HEK293T (cell line): ENCODE data around the gene KIFC1.

Experiments
- CTCF ChIA-PET: fragments of 350-600 bp; formaldehyde crosslinking; extraction: SDS; loops from one replicate; lab custom pipeline; 2021; ENCODE audit warnings: antibody characterized with exemption, inconsistent platforms; lab: Yijun Ruan, JAX
- POLR2A ChIA-PET: fragments of 350-600 bp; formaldehyde crosslinking; extraction: SDS; loops from one replicate; lab custom pipeline; 2020; ENCODE audit warnings: antibody characterized with exemption, inconsistent platforms; lab: Yijun Ruan, JAX
- DNase-seq: peaks from one replicate; pipeline ENCODE4 v3.0.0; 2012; ENCODE audit warnings: mixed read lengths; ENCODE audit errors: extremely low spot score
- ARNT ChIP-seq: fragments of 450-650 bp; IDR thresholded peaks from 2 replicates; pipeline ENCODE4 v1.6.1; 2017; ENCODE audit warnings: mild to moderate bottlenecking
- BHLHE40 ChIP-seq: fragments of 450-650 bp; IDR thresholded peaks from 2 replicates; pipeline ENCODE4 v1.6.1; 2016; ENCODE audit warnings: mild to moderate bottlenecking, moderate library complexity, borderline replicate concordance
- CTBP1 ChIP-seq: fragments of 450-650 bp; IDR thresholded peaks from 2 replicates; pipeline ENCODE4 v1.6.1; 2016; ENCODE audit warnings: borderline replicate concordance
- ELF4 ChIP-seq: fragments of 450-650 bp; IDR thresholded peaks from 2 replicates; pipeline ENCODE4 v1.6.1; 2017; ENCODE audit warnings: antibody characterized with exemption
- FOXA1 ChIP-seq: fragments of 450-650 bp; IDR thresholded peaks from 2 replicates; pipeline ENCODE4 v1.6.1; 2016; ENCODE audit warnings: mild to moderate bottlenecking
- FOXK2 ChIP-seq: fragments of 450-650 bp; IDR thresholded peaks from 2 replicates; pipeline ENCODE4 v1.6.1; 2016; ENCODE audit warnings: mild to moderate bottlenecking
- FOXM1 ChIP-seq: fragments of 450-650 bp; IDR thresholded peaks from 2 replicates; pipeline ENCODE4 v1.6.1; 2017; ENCODE audit warnings: mild to moderate bottlenecking, borderline replicate concordance
- HDGF ChIP-seq: fragments of 450-650 bp; IDR thresholded peaks from 2 replicates; pipeline ENCODE4 v1.6.1; 2017; ENCODE audit warnings: antibody characterized with exemption, borderline replicate concordance
- L3MBTL2 ChIP-seq: fragments of 450-650 bp; conservative IDR thresholded peaks from 2 replicates; pipeline ENCODE4 v1.6.1; 2016; ENCODE audit warnings: mild to moderate bottlenecking
- LEF1 ChIP-seq: fragments of 450-650 bp; IDR thresholded peaks from 2 replicates; pipeline ENCODE4 v1.6.1; 2017; ENCODE audit warnings: mild to moderate bottlenecking, borderline replicate concordance
- NFRKB ChIP-seq: fragments of 450-650 bp; IDR thresholded peaks from 2 replicates; pipeline ENCODE4 v1.6.1; 2016; ENCODE audit warnings: mild to moderate bottlenecking, moderate library complexity
- PKNOX1 ChIP-seq: fragments of 450-650 bp; IDR thresholded peaks from 2 replicates; pipeline ENCODE4 v1.6.1; 2016
- SP1 ChIP-seq: fragments of 450-650 bp; IDR thresholded peaks from 2 replicates; pipeline ENCODE4 v1.6.1; 2017
- SUZ12 ChIP-seq: fragments of 450-650 bp; IDR thresholded peaks from 2 replicates; pipeline ENCODE4 v1.6.1; 2016; ENCODE audit warnings: mild to moderate bottlenecking
- TARDBP ChIP-seq: fragments of 450-650 bp; IDR thresholded peaks from 2 replicates; pipeline ENCODE4 v1.6.1; 2016
- ZNF384 ChIP-seq: fragments of 450-650 bp; IDR thresholded peaks from 2 replicates; pipeline ENCODE4 v1.6.1; 2016

The KIFC1 gene

GRCh38 chr6:33384581-33385020 lies 7.0 kb upstream of the KIFC1 start:
- POLR2A ChIA-PET = interaction anchor here (0.6 kb wide), 1 partner anchor 296 kb away, joined by 3 read pairs; no protein-coding TSS in a partner anchor
- CTCF ChIA-PET = interaction anchor here (0.6 kb wide), 2 partner anchors 11 to 155 kb away, joined by 3 read pairs; no protein-coding TSS in a partner anchor
- peak; percentile 35 for DNase-seq

GRCh38 chr6:33390173-33390572 lies 1.4 kb upstream of the KIFC1 start:
- no peak for TF ChIP-seq ARNT
- no peak for TF ChIP-seq SUZ12
- TF ChIP-seq FOXM1 = no peak
- TF ChIP-seq FOXK2 = no peak
- TF ChIP-seq SP1 = no peak
- TF ChIP-seq CTBP1 = no peak
- no peak for TF ChIP-seq LEF1
- TF ChIP-seq HDGF = no peak
- no peak for TF ChIP-seq PKNOX1
- no peak for TF ChIP-seq BHLHE40
- no peak for TF ChIP-seq ZNF384
- no peak for TF ChIP-seq FOXA1
- TF ChIP-seq L3MBTL2 = no peak
- TF ChIP-seq ELF4 = no peak
- TF ChIP-seq NFRKB = no peak
- TF ChIP-seq TARDBP = no peak
- no peak for DNase-seq
- ChIA-PET CTCF (interaction anchor here (1.3 to 1.7 kb wide), 3 partner anchors 17 to 113 kb away, joined by 3 to 7 read pairs (median 6); partner anchors contain the start of gene B3GALT4), POLR2A (interaction anchor here (1.3 to 1.5 kb wide), 3 partner anchors 28 to 113 kb away, joined by 3 to 5 read pairs (median 3); partner anchors contain the start of genes B3GALT4, CUTA and RGL2)

More at GRCh38 chr6:33384581-33385020, 7.0 kb upstream of the KIFC1 start:
- TF ChIP-seq FOXM1 = no peak
- no peak for TF ChIP-seq SP1
- no peak for TF ChIP-seq PKNOX1
- peak; percentile 63 for TF ChIP-seq ZNF384
- TF ChIP-seq FOXA1 = no peak
- TF ChIP-seq ELF4 = no peak
- no peak for TF ChIP-seq BHLHE40

- DNase-seq = no peak
- TF ChIP-seq FOXK2 (no peak), L3MBTL2 (peak; percentile 93; the same call in 1 of the 2 replicates)
- ChIA-PET CTCF (interaction anchor here (0.6 to 1.7 kb wide), 7 partner anchors 9 to 114 kb away, joined by 3 to 7 read pairs (median 3); partner anchors contain the start of genes B3GALT4 and ZBTB9), POLR2A (interaction anchor here (1.0 to 1.5 kb wide), 3 partner anchors 27 to 91 kb away, joined by 3 to 5 read pairs (median 4); partner anchors contain the start of genes CUTA, RGL2 and ZBTB9)
These were observed 801 bp upstream of the KIFC1 start for GRCh38 chr6:33390767-33391277.

GRCh38 chr6:33391922-33392594 lies 435 bp downstream of the KIFC1 start:
- TF ChIP-seq ELF4 (no peak), FOXM1 (no peak), FOXA1 (no peak), BHLHE40 (no peak), TARDBP (no peak), PKNOX1 (no peak), CTBP1 (no peak), L3MBTL2 (no peak), FOXK2 (no peak), LEF1 (no peak), ARNT (no peak), NFRKB (no peak), HDGF (no peak), SUZ12 (no peak), ZNF384 (no peak), SP1 (no peak)
- ChIA-PET POLR2A (interaction anchor here (0.9 to 1.4 kb wide), 3 partner anchors 9 to 34 kb away, joined by 3 to 4 read pairs (median 4); no protein-coding TSS in a partner anchor), CTCF (no interaction called here)
- DNase-seq = no peak

- ChIA-PET POLR2A (interaction anchor here (0.9 to 1.4 kb wide), 3 partner anchors 9 to 34 kb away, joined by 3 to 4 read pairs (median 4); no protein-coding TSS in a partner anchor), CTCF (no interaction called here)
- no peak for DNase-seq
- TF ChIP-seq NFRKB = no peak
- TF ChIP-seq FOXK2 = no peak
- TF ChIP-seq HDGF = no peak
- TF ChIP-seq ELF4 = no peak
- TF ChIP-seq TARDBP = no peak
- TF ChIP-seq ARNT = no peak
- no peak for TF ChIP-seq LEF1
- no peak for TF ChIP-seq BHLHE40
These were observed 949 bp downstream of the KIFC1 start for GRCh38 chr6:33392595-33392948.
